NCI-H146 (cell line): ENCODE results near the gene FMO4.
"Not testable (repeated sequence)": the region's sequence is repeated elsewhere in the genome, so short reads cannot be mapped to it uniquely, and the experiment has no call there.

ENCODE experiments used
- DNase-seq: peaks from one replicate; lab custom pipeline; 2025; lab: John Stamatoyannopoulos, UW

FMO4 gene

DNA sequence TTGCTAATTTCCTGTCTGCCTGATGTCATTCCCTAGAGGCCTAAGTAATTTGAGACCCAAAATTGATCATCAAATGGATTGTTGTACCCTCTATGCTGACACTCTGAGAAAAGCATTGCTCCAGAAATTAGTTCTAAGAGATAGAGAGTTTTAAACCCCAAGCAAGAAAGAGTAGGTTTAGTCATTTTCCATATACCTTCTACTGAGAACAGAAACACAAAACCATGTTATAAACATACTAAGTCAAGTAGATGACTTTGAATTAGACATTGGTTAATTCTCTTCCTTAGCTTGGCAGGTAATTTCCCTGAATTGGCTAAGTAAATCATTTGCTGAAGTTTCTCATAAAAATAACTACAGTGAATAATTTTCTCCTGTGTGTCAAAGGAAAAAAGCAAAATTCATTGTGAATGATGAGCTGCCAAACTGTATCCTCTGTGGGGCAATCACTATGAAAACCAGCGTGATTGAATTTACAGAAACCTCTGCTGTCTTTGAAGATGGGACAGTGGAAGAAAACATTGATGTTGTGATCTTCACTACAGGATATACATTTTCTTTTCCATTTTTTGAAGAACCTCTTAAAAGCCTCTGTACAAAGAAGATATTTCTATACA is 20.1 kb downstream of the FMO4 start:
- DNase-seq: no peak

- DNase-seq: no peak
Measured at GRCh38 chr1:171335964-171336363, 22.0 kb downstream of the FMO4 start.

DNA sequence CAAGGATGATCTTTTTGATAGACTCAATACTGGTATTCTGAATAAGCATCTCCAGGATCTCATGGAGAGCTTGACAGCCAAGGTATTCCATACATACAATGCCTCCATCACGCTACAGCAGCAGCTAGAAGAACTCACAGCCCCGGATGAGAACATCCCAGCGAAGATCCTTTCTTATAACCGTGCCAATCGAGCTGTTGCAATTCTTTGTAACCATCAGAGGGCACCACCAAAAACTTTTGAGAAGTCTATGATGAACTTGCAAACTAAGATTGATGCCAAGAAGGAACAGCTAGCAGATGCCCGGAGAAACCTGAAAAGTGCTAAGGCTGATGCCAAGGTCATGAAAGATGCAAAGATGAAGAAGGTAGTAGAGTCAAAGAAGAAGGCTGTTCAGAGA is 25.4 kb downstream of the FMO4 start:
- not testable (repeated sequence) for DNase-seq

DNA sequence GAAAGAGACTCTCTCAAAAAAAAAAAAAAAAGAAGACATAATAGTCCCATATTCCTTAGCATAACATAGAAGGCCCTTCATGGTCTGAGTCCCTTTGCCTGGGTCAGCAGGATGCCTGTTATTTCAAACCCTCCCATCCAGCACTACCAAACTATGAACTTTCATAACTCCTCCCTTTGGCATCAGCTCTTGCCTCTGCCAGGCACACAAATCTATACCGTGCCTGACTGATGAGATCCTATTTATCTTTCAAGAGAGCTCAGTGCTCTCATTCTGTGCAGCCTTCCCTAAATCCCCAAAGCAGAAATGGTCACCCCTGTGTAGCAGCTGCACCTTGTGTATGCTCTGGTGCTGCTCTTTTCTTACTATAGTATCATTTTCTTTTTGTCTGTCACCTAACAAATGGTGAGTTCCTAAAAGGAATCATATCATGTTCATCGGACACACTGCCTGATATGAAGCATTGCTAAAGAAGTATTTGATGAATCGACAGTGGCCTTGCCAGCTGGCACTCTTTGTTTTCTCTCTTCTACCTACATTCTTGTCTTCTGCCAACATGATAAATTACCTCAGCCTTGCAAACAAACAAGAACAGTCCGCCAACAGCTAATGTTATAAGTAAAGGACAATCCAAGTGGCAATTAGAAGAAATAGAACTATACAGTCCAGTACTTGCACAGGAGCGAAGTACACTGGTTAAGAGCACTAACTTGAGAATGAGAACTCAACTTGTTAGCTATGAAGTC is 29.9 kb downstream of the FMO4 start:
- no peak for DNase-seq

GRCh38 chr1:171344473-171344820 is 30.5 kb downstream of the FMO4 start:
- DNase-seq: no peak

DNA sequence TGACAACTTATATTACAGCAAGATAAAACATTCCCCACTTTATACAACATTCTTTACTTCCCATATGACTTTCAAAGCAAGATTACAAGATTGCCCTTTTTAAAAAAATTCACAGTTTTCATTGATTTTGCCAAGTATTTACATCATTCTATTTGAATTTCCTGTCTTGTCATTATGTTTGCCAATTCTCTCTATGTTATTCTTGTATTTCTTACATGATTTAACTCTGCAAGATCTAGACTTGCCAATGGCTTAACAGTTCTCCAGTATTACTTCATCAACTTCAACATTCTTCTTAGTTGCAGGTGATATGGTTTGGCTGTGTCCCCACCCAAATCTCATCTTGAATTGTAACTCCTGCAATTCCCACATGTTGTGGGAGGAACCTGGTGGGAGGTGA is 31.6 kb downstream of the FMO4 start:
- no peak for DNase-seq

- no peak for DNase-seq
Measured at GRCh38 chr1:171346881-171347280, 32.9 kb downstream of the FMO4 start.

DNA sequence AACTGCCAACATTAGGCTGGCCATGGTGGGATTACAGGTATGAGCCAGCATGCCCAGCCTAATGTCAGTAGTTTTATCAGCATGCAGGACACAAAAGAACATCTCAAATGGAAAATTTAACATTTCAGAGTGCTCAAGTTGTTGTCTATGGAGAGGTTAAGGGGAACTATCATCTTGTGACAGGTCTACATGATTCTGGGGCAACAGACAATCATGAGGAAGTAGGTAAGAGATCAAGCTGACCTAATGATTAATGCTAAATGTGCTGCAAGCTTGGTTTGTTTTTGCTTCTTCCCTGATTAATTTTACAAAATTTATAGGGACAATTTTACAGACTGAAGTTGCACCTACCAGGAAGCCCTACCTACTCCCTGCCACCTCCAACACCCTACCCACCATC is 36.6 kb downstream of the FMO4 start:
- no peak for DNase-seq

GRCh38 chr1:171351961-171352360 is 38.0 kb downstream of the FMO4 start:
- DNase-seq: no peak

GRCh38 chr1:171352554-171352953 is 38.6 kb downstream of the FMO4 start:
- no peak for DNase-seq

DNA sequence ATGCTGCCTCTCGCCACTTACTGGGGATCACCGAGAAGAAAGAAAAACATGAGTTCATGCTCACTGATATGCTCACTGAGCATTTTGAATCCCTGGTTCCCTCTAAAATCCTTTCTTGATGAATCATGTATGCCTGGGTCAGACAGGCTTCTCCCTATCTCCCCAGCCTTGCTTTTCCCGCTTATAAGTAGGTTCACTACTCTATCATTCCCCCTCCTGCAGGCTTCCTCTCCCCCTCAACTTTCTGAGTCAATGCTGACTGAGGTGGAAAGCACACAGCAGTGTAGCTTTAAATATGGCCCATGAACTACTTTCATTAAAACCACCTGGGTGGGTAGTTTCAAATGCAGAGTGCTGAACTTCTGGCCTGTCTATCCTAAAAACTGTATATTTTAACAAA is 41.7 kb downstream of the FMO4 start:
- no peak for DNase-seq

- no peak for DNase-seq
Measured at GRCh38 chr1:171357179-171357578, 43.2 kb downstream of the FMO4 start.

GRCh38 chr1:171359355-171359648 is 45.3 kb downstream of the FMO4 start:
- DNase-seq: not testable (repeated sequence)

DNA sequence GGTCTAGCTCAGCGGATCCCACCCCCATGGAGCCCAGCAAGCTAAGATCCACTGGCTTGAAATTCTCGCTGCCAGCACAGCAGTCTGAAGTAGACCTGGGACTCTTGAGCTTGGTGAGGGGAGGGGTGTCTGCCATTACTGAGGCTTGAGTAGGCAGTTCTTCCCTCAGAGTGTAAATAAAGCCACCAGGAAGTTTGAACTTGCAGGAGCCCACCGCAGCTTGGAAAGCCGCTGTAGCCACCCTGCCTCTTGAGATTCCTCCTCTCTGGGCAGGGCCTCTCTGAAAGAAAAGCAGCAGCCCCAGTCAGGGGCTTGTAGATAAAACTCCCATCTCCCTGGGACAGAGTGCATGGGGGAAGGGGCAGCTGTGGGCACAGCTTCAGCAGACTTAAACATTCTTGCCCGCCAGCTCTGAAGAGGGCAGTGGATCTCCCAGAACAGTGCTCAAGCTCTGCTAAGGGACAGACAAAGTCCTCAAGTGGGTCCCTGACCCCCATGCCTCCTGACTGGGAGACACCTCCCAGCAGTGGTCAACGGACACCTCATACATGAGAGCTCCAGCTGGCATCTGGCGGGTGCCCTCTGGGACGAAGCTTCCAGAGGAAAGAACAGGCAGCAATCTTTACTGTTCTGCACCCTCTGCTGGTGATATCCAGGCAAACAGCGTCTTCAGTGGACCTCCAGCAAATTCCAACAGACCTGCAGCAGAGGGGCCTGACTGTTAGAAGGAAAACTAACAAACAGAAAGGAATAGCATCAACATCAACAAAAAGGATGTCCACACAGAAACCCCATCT is 45.9 kb downstream of the FMO4 start:
- DNase-seq: not testable (repeated sequence)

DNA sequence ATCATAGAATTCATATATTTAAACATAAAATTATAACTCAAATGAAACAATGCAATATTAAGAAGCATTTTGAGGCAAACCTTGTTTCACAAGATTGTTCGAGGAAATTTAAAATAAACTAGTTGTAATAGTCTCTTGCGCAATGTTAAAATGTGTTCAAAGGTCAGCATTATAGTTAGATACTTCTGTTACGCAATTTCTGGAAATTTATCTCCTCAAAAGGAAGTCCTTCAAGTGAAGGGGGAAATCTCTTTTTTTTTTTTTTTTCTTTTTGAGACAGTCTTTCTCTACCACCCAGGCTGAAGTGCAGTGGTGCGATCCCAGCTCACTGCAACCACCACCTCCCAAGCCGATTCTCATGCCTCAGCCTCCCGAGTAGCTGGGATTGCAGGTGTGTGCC is 52.1 kb downstream of the FMO4 start:
- DNase-seq: no peak

GRCh38 chr1:171366816-171367215 is 52.8 kb downstream of the FMO4 start:
- no peak for DNase-seq

- no peak for DNase-seq
Measured at GRCh38 chr1:171367436-171367835, 53.5 kb downstream of the FMO4 start.

- DNase-seq: no peak
Measured at GRCh38 chr1:171372418-171373084, 58.6 kb downstream of the FMO4 start.

GRCh38 chr1:171373357-171374122 is 59.6 kb downstream of the FMO4 start:
- not testable (repeated sequence) for DNase-seq

GRCh38 chr1:171379846-171380245 is 65.9 kb downstream of the FMO4 start:
- no peak for DNase-seq

DNA sequence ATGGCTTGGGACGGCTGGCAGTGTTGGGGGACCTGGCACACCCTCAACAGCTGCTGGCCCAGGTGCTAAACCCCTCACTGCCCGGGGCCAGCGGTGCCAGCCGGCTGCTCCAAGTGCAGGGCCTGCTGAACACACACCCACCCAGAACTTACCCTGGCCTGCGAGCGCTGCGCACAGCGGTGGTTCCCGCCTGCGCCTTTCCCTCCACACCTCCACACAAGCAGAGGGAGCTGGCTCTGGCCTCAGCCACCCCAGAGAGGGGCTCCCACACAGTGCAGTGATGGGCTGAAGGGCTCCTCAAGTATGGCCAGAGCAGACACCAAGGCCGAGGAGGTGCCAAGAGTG is 67.9 kb downstream of the FMO4 start:
- no peak for DNase-seq

- no peak for DNase-seq
Measured at GRCh38 chr1:171384496-171384895, 70.5 kb downstream of the FMO4 start.
